Endothelial cell of umbilical vein (primary cell): ENCODE data around the gene ANKRD23. TPM values are rescaled to one million over a fixed set of nuclear protein-coding genes. Genes with fewer than 3 reads are reported as not detected.

ENCODE experiments used
- BruUV-seq: library from RNA; stranded (reverse); fragments of 400-500 nt; replicated peaks from 2 replicates; lab custom pipeline; 2021; lab: Mats Ljungman, UMichigan
- CTCF ChIA-PET: fragments of 300-600, 350-600 bp; sonication (Branson Sonifier 250); formaldehyde crosslinking; loops from one replicate; lab custom pipeline; 2021; ENCODE audit warnings: antibody characterized with exemption, inconsistent platforms; lab: Charles Lee
- POLR2A ChIA-PET: fragments of 300-600, 350-600 bp; sonication (Branson Sonifier 250); formaldehyde crosslinking; loops from one replicate; lab custom pipeline; 2021; ENCODE audit warnings: antibody characterized with exemption, inconsistent platforms; lab: Charles Lee
- DNase-seq: peaks from one replicate; pipeline ENCODE4 v3.0.0-alpha.2; 2011; ENCODE audit warnings: low read depth, low spot score
- FAIRE-seq: peaks from 2 replicates; lab custom pipeline; 2011; peaks lifted over from hg19 to GRCh38; lab: Jason Lieb, UNC
- H2AFZ ChIP-seq: 2 replicates; pipeline ENCODE4 v1.6.0; 2012; ENCODE audit warnings: low read depth, low read length, control low read depth, inconsistent platforms
- H3K27ac ChIP-seq: 2 replicates; pipeline ENCODE4 v1.5.1; 2011; ENCODE audit warnings: low read depth, mild to moderate bottlenecking, control low read depth, low read length, moderate library complexity; ENCODE audit not compliant: insufficient read depth
- H3K27me3 ChIP-seq, 2 experiments: 2 replicates each; pipeline versions ENCODE4 v1.6.0 to v1.6.1; 2011; ENCODE audit warnings: low read length in 2 of 2, mixed read lengths in 1 of 2; ENCODE audit not compliant: control insufficient read depth in 2 of 2, insufficient read depth in 2 of 2
- H3K36me3 ChIP-seq, 2 experiments: 2 replicates in 1 of 2; 3 replicates in 1 of 2; pipeline ENCODE4 v1.5.1; 2011; ENCODE audit warnings: low read length in 2 of 2, mild to moderate bottlenecking in 1 of 2, moderate library complexity in 1 of 2; ENCODE audit not compliant: control insufficient read depth in 2 of 2, insufficient read depth in 2 of 2; ENCODE audit errors: extremely low read depth in 1 of 2
- H3K4me1 ChIP-seq: 3 replicates; pipeline ENCODE4 v1.5.1; 2011; ENCODE audit warnings: mild to moderate bottlenecking, low read length; ENCODE audit not compliant: control insufficient read depth, insufficient read depth; ENCODE audit errors: extremely low read depth
- H3K4me2 ChIP-seq: 2 replicates; pipeline ENCODE4 v1.6.1; 2011; ENCODE audit warnings: low read length, control low read depth, mixed read lengths; ENCODE audit not compliant: insufficient read depth
- H3K4me3 ChIP-seq, 3 experiments: fragments of 200-600 bp in 1 of 3; sonication (generic), shearing (Covaris generic) in 1 of 3; replicated peaks in 1 of 3; 2 replicates each; pipeline ENCODE4 v1.5.1; 2011 to 2016; ENCODE audit warnings: control low read depth in 3 of 3, low read length in 3 of 3, mild to moderate bottlenecking in 2 of 3, inconsistent platforms in 1 of 3, low read depth in 1 of 3, moderate library complexity in 1 of 3; ENCODE audit not compliant: insufficient read depth in 1 of 3
- H3K79me2 ChIP-seq: 2 replicates; pipeline ENCODE4 v1.6.0; 2012; ENCODE audit warnings: low read length, inconsistent platforms; ENCODE audit not compliant: control insufficient read depth, insufficient read depth
- H3K9ac ChIP-seq: replicated peaks from 2 replicates; pipeline ENCODE3; 2011; ENCODE audit warnings: low read length, control low read depth; ENCODE audit not compliant: insufficient read depth; ENCODE audit errors: extremely low read depth
- H3K9me1 ChIP-seq: replicated peaks from 3 replicates; pipeline ENCODE4 v1.6.0; 2011; ENCODE audit warnings: mild to moderate bottlenecking, low read length; ENCODE audit not compliant: control insufficient read depth, insufficient read depth; ENCODE audit errors: extremely low read depth
- H3K9me3 ChIP-seq: replicated peaks from 2 replicates; pipeline ENCODE4 v1.5.1; 2012; ENCODE audit warnings: low read length, inconsistent platforms; ENCODE audit not compliant: control insufficient read depth, insufficient read depth
- H4K20me1 ChIP-seq: replicated peaks from 2 replicates; pipeline ENCODE3; 2011; ENCODE audit warnings: mild to moderate bottlenecking, low read length; ENCODE audit not compliant: control insufficient read depth, insufficient read depth; ENCODE audit errors: extremely low read depth
- EZH2 ChIP-seq: IDR thresholded peaks from 2 replicates; pipeline ENCODE4 v1.6.1; 2012; ENCODE audit warnings: borderline replicate concordance, low read depth, mild to moderate bottlenecking, moderate library complexity, low read length, inconsistent platforms; ENCODE audit not compliant: severe bottlenecking
- FOS ChIP-seq: IDR thresholded peaks from 2 replicates; pipeline ENCODE4 v1.6.1; 2011; ENCODE audit warnings: mild to moderate bottlenecking, low read length, moderate library complexity, borderline replicate concordance; ENCODE audit not compliant: insufficient read depth
- GATA2 ChIP-seq: IDR thresholded peaks from 2 replicates; pipeline ENCODE4 v1.7.0; 2011; ENCODE audit warnings: low read depth, mild to moderate bottlenecking, moderate library complexity, mixed read lengths, low read length; ENCODE audit not compliant: insufficient read length, insufficient read depth
- JUN ChIP-seq: IDR thresholded peaks from 2 replicates; pipeline ENCODE4 v1.6.1; 2011; ENCODE audit warnings: borderline replicate concordance, low read depth; ENCODE audit not compliant: insufficient read length, insufficient read depth
- MYC ChIP-seq: IDR thresholded peaks from one replicate; pipeline ENCODE4 v1.6.1; 2011; ENCODE audit warnings: mild to moderate bottlenecking, low read depth, low read length
- POLR2A ChIP-seq: IDR thresholded peaks from 2 replicates; pipeline ENCODE4 v1.6.1; 2012; ENCODE audit warnings: low read depth, mild to moderate bottlenecking, control low read depth, low read length
- POLR2AphosphoS5 ChIP-seq: IDR thresholded peaks from 2 replicates; pipeline ENCODE4 v1.6.1; 2012; ENCODE audit warnings: low read depth, mild to moderate bottlenecking, control low read depth, low read length, moderate library complexity; ENCODE audit not compliant: insufficient read depth
- dilution Hi-C: fragments of 300-500 bp; cut with MboI; formaldehyde crosslinking; loops from one replicate; pipeline ENCODE4 v1.15.0; 2019; ENCODE audit warnings: low sequenced_read_pairs; ENCODE audit not compliant: extremely low pct_ligation_motif_present
- intact Hi-C: fragments of 100-400 bp; cut with micrococcal nuclease; formaldehyde crosslinking; loops from one replicate; pipeline ENCODE4 v1.10.0; 2022
- polyA plus RNA-seq, 4 experiments: library from polyadenylated mRNA; depleted of rRNA in 3 of 4; stranded (reverse) in 3 of 4; unstranded in 1 of 4; fragments of >200 nt; gene quantifications; 2 replicates each; pipeline versions ENCODE4 v1.2.1 to v1.2.3, GENCODE V29; 2011 to 2012; ENCODE audit warnings: missing spikeins in 1 of 4
- total RNA-seq: library from RNA; stranded (reverse); gene quantifications from 2 replicates; pipeline ENCODE4 v1.2.3, GENCODE V29; 2021
- TF ChIP-seq, protein P1 (sequence below), 2 donors: IDR thresholded peaks; 1 replicate in 1 of 2; 2 replicates in 1 of 2; pipeline ENCODE4 v1.5.1; 2011; ENCODE audit warnings: low read length in 2 of 2, mild to moderate bottlenecking in 2 of 2, moderate library complexity in 2 of 2, control low read depth in 1 of 2, inconsistent platforms in 1 of 2, low read depth in 1 of 2; ENCODE audit not compliant: insufficient read depth in 1 of 2; ENCODE audit errors: extremely low read depth in 1 of 2
- TF ChIP-seq, protein P2 (sequence below): IDR thresholded peaks from 2 replicates; pipeline ENCODE4 v1.6.1; 2011; ENCODE audit not compliant: insufficient read depth, insufficient read length

The ANKRD23 gene
- total and polyA plus RNA-seq, 2 donors (not counting 3 experiments of a cell fraction or from before 2014, with no cell fraction given), result 1.7 to 3.6 TPM

DNA sequence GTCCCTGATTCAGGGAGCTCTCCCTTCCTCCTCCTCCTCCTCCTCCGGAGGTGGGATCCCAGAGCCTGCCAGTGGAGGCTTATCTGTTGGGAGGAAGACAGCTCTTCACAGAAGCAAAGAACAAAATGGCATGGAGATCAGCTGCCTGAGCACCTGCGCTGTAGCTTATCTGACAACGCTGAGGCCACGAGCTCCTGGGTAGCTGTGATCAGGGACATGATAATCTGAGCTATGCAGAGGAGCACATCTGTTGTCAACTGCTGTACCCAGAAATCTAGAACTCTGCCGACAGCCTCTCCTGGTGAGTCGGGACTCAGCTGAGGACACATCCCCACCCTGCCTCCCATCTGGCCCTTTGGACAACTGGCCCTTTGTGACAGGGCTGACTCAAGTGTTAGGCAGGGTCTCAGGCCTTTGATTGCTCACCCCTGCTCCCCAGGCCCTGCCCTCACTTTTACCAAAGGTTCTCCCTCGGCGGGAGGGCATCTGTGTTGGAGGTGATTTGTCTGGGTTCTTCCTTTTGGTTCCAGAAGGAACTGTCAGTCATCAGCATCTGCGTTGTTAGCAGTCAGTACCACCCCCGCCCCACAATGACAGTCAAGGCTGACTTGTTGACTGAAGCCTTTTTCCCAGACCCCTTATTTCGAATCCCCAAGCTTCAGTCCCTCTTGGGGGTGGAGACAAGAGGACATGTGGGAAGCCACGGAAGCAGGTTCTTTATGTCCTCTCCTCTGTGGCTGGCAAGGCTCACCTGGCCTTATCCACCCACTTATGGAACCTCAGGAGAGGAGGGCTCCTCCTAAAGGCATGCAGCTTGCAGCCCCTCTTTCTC lies 33.7 kb downstream of the ANKRD23 start:
- H3K27ac ChIP-seq, result no peak overlapping the region
- TF ChIP-seq FOS (no peak), POLR2AphosphoS5 (no peak), MYC (no peak), GATA2 (no peak), POLR2A (no peak), JUN (no peak), EZH2 (no peak)
- TF ChIP-seq, protein P1, sequence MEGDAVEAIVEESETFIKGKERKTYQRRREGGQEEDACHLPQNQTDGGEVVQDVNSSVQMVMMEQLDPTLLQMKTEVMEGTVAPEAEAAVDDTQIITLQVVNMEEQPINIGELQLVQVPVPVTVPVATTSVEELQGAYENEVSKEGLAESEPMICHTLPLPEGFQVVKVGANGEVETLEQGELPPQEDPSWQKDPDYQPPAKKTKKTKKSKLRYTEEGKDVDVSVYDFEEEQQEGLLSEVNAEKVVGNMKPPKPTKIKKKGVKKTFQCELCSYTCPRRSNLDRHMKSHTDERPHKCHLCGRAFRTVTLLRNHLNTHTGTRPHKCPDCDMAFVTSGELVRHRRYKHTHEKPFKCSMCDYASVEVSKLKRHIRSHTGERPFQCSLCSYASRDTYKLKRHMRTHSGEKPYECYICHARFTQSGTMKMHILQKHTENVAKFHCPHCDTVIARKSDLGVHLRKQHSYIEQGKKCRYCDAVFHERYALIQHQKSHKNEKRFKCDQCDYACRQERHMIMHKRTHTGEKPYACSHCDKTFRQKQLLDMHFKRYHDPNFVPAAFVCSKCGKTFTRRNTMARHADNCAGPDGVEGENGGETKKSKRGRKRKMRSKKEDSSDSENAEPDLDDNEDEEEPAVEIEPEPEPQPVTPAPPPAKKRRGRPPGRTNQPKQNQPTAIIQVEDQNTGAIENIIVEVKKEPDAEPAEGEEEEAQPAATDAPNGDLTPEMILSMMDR (IDR thresholded peaks at IDR 0.05; ENCODE audit: extremely low read depth in 1 of 2, insufficient read depth in 1 of 2, low read depth in 1 of 2, low read length in 2 of 2), result no peak
- TF ChIP-seq, protein P2, sequence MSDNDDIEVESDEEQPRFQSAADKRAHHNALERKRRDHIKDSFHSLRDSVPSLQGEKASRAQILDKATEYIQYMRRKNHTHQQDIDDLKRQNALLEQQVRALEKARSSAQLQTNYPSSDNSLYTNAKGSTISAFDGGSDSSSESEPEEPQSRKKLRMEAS, result no peak
- BruUV-seq, result no TSS peak
- CTCF ChIA-PET, result interaction anchor here (0.6 to 3.6 kb wide), 3 partner anchors 10 to 46 kb away, joined by 3 to 12 read pairs (median 3); no protein-coding TSS in a partner anchor
- no peak overlapping the region for H3K9ac ChIP-seq
- no peaks in the 10 kb centered on the region for H3K79me2 ChIP-seq
- no peaks in the 10 kb centered on the region for H3K27me3 ChIP-seq
- no peak overlapping the region for H3K4me3 ChIP-seq
- intact Hi-C loops (no loop called here), dilution Hi-C loops (no loop called here)
- POLR2A ChIA-PET, result no interaction called here
- peaks cover under 1% of the 10 kb centered on the region for H3K4me1 ChIP-seq
- no peaks in the 10 kb centered on the region for H3K9me3 ChIP-seq
- no peaks in the 10 kb centered on the region for H3K36me3 ChIP-seq
- H3K4me2 ChIP-seq, result no peak overlapping the region
- no peak for DNase-seq
- FAIRE-seq, result no peak
- no peaks in the 10 kb centered on the region for H3K9me1 ChIP-seq
- H2AFZ ChIP-seq, result no peak overlapping the region
- no peaks in the 10 kb centered on the region for H4K20me1 ChIP-seq
